MCF 10A (cell line): Measurements from ENCODE around the gene BMP4. TPM values are rescaled to one million over a fixed set of nuclear protein-coding genes. Genes with fewer than 3 reads are reported as not detected.

Source experiments
- BruUV-seq: library from RNA; stranded (reverse); fragments of 400-500 nt; replicated peaks from 2 replicates; lab custom pipeline; 2021; lab: Mats Ljungman, UMichigan
- CTCF ChIA-PET: fragments of 300-600 bp; sonication (Branson Sonifier 250); formaldehyde crosslinking; extraction: SDS; loops from one replicate; lab custom pipeline; 2021; ENCODE audit warnings: antibody characterized with exemption, inconsistent platforms; lab: Yijun Ruan, JAX
- POLR2A ChIA-PET: fragments of 300-600, 350-650 bp; sonication (Branson Sonifier 250); formaldehyde crosslinking; extraction: SDS; loops from one replicate; lab custom pipeline; 2020; ENCODE audit warnings: antibody characterized with exemption, inconsistent platforms; lab: Yijun Ruan, JAX
- DNase-seq: peaks from one replicate; pipeline ENCODE4 v3.0.0-alpha.2; 2018; ENCODE audit not compliant: unreplicated experiment
- H3K27ac Mint-ChIP-seq: one replicate; pipeline ENCODE4 v1.8.0; 2022; ENCODE audit warnings: mild to moderate bottlenecking, low read depth, mixed read lengths; ENCODE audit not compliant: unreplicated experiment
- H3K27me3 Mint-ChIP-seq: one replicate; pipeline ENCODE4 v1.8.0; 2022; ENCODE audit warnings: mixed read lengths; ENCODE audit not compliant: insufficient read depth, unreplicated experiment
- H3K36me3 Mint-ChIP-seq: one replicate; pipeline ENCODE4 v1.8.0; 2022; ENCODE audit warnings: mild to moderate bottlenecking, moderate library complexity, mixed read lengths; ENCODE audit not compliant: insufficient read depth, unreplicated experiment
- H3K4me1 Mint-ChIP-seq: one replicate; pipeline ENCODE4 v1.8.0; 2022; ENCODE audit warnings: mixed read lengths; ENCODE audit not compliant: insufficient read depth, unreplicated experiment
- H3K4me3 Mint-ChIP-seq: one replicate; pipeline ENCODE4 v1.8.0; 2022; ENCODE audit warnings: mild to moderate bottlenecking, moderate library complexity, mixed read lengths; ENCODE audit not compliant: unreplicated experiment
- H3K9me3 Mint-ChIP-seq: one replicate; pipeline ENCODE4 v1.8.0; 2022; ENCODE audit warnings: mixed read lengths; ENCODE audit not compliant: unreplicated experiment
- CTCF ChIP-seq: fragments of 200-600 bp; IDR thresholded peaks from one replicate; pipeline ENCODE4 v1.8.0; 2022; ENCODE audit warnings: antibody characterized with exemption, mild to moderate bottlenecking; ENCODE audit not compliant: unreplicated experiment
- intact Hi-C: fragments of 100-400 bp; cut with micrococcal nuclease; formaldehyde crosslinking; loops from 2 replicates; pipeline ENCODE4 v1.14.1; 2022
- total RNA-seq: library from RNA; stranded (reverse); gene quantifications from 2 replicates; pipeline ENCODE4 v1.2.3, GENCODE V29; 2022

The BMP4 gene
- total RNA-seq, 1 experiment from 2014 or later, result 0.28 TPM

- no TSS peak for BruUV-seq
- DNase-seq, result no peak
- intact Hi-C loops, result loop anchor here (10.0 kb wide), 1 partner anchor 220 kb away; no protein-coding TSS in a partner anchor
- Mint-ChIP-seq H3K4me1 (peaks cover 8% of the 10 kb centered on the region), H3K27ac (no peak overlapping the region), H3K27me3 (no peaks in the 10 kb centered on the region), H3K36me3 (no peaks in the 10 kb centered on the region), H3K4me3 (peak overlapping the region; percentile 81), H3K9me3 (no peaks in the 10 kb centered on the region)
- ChIA-PET POLR2A (interaction anchor here (0.7 to 2.6 kb wide), 6 partner anchors 11 to 498 kb away, joined by 3 to 15 read pairs (median 8); no protein-coding TSS in a partner anchor), CTCF (interaction anchor here (0.7 to 1.5 kb wide), 7 partner anchors 17 to 523 kb away, joined by 3 to 4 read pairs (median 4); no protein-coding TSS in a partner anchor)
- TF ChIP-seq CTCF, result no peak
Observed at GRCh38 chr14:53954551-53955228, 1.9 kb downstream of the BMP4 start.

GRCh38 chr14:53953828-53954550 is 2.6 kb downstream of the BMP4 start:
- H3K36me3 Mint-ChIP-seq, result peaks cover 2% of the 10 kb centered on the region

GRCh38 chr14:53953002-53953827 is 3.4 kb downstream of the BMP4 start:
- DNase-seq, result peak; percentile 75
- peaks cover 7% of the 10 kb centered on the region for H3K36me3 Mint-ChIP-seq
- no peaks in the 10 kb centered on the region for H3K27me3 Mint-ChIP-seq
- POLR2A ChIA-PET, result interaction anchor here (0.6 to 2.6 kb wide), 33 partner anchors 10 to 445 kb away, joined by 3 to 15 read pairs (median 3); no protein-coding TSS in a partner anchor
- peak overlapping the region; percentile 81 for H3K4me3 Mint-ChIP-seq
- intact Hi-C loops, result loop anchor here (1.0 to 10.0 kb wide), 2 partner anchors 222 to 414 kb away; no protein-coding TSS in a partner anchor
- CTCF ChIA-PET, result interaction anchor here (0.6 to 1.5 kb wide), 5 partner anchors 28 to 416 kb away, joined by 3 to 5 read pairs (median 4); no protein-coding TSS in a partner anchor
- peaks cover 8% of the 10 kb centered on the region for H3K4me1 Mint-ChIP-seq
- no peaks in the 10 kb centered on the region for H3K9me3 Mint-ChIP-seq
- no TSS peak for BruUV-seq
- no peak for TF ChIP-seq CTCF
- H3K27ac Mint-ChIP-seq, result peak overlapping the region; percentile 53

More at GRCh38 chr14:53953828-53954550, 2.6 kb downstream of the BMP4 start:
- BruUV-seq, result no TSS peak
- CTCF ChIA-PET, result interaction anchor here (0.7 to 1.5 kb wide), 7 partner anchors 118 to 523 kb away, joined by 3 to 4 read pairs (median 4); no protein-coding TSS in a partner anchor
- Mint-ChIP-seq H3K4me3 (peak overlapping the region; percentile 81), H3K9me3 (no peaks in the 10 kb centered on the region), H3K27ac (no peak overlapping the region), H3K27me3 (no peaks in the 10 kb centered on the region), H3K4me1 (peaks cover 8% of the 10 kb centered on the region)
- TF ChIP-seq CTCF, result no peak
- peak; percentile 49 for DNase-seq
- POLR2A ChIA-PET, result interaction anchor here (0.6 to 2.6 kb wide), 27 partner anchors 10 to 497 kb away, joined by 3 to 15 read pairs (median 3); no protein-coding TSS in a partner anchor
- intact Hi-C loops, result loop anchor here (1.0 to 10.0 kb wide), 2 partner anchors 221 to 415 kb away; no protein-coding TSS in a partner anchor
